ENCODE results near the gene DOCK1.

The DOCK1 gene

GRCh38 chr10:127375461-127375860 lies 470.2 kb downstream of the DOCK1 start:
- in situ Hi-C loops (cut with HindIII; ENCODE audit: low sequenced_read_pairs), result no loop called here
- no peak for DNase-seq (ENCODE audit: low read depth, low spot score)
- no peak overlapping the region for H3K4me3 ChIP-seq (ENCODE audit: low read depth, low read length)
- no peak for TF ChIP-seq CTCF (IDR thresholded peaks at IDR 0.05; ENCODE audit: low read depth, low read length)

- in situ Hi-C loops (cut with HindIII; ENCODE audit: low sequenced_read_pairs), result no loop called here
- no peak for DNase-seq (ENCODE audit: low read depth, low spot score)
- no peak overlapping the region for H3K4me3 ChIP-seq (ENCODE audit: low read depth, low read length)
- TF ChIP-seq CTCF (IDR thresholded peaks at IDR 0.05; ENCODE audit: low read depth, low read length), result no peak
These were observed 470.8 kb downstream of the DOCK1 start for GRCh38 chr10:127376071-127376470.

GRCh38 chr10:127378628-127379027 lies 473.4 kb downstream of the DOCK1 start:
- no peak overlapping the region for H3K4me3 ChIP-seq (ENCODE audit: low read depth, low read length)
- in situ Hi-C loops (cut with HindIII; ENCODE audit: low sequenced_read_pairs), result no loop called here
- no peak for TF ChIP-seq CTCF (IDR thresholded peaks at IDR 0.05; ENCODE audit: low read depth, low read length)
- DNase-seq (ENCODE audit: low read depth, low spot score), result no peak

- in situ Hi-C loops (cut with HindIII; ENCODE audit: low sequenced_read_pairs), result no loop called here
- DNase-seq (ENCODE audit: low read depth, low spot score), result no peak
- no peak for TF ChIP-seq CTCF (IDR thresholded peaks at IDR 0.05; ENCODE audit: low read depth, low read length)
- H3K4me3 ChIP-seq (ENCODE audit: low read depth, low read length), result no peak overlapping the region
These were observed 479.3 kb downstream of the DOCK1 start for GRCh38 chr10:127384532-127384931.

GRCh38 chr10:127385066-127385465 lies 479.8 kb downstream of the DOCK1 start:
- in situ Hi-C loops (cut with HindIII; ENCODE audit: low sequenced_read_pairs), result no loop called here
- DNase-seq (ENCODE audit: low read depth, low spot score), result no peak
- no peak overlapping the region for H3K4me3 ChIP-seq (ENCODE audit: low read depth, low read length)
- no peak for TF ChIP-seq CTCF (IDR thresholded peaks at IDR 0.05; ENCODE audit: low read depth, low read length)

- no peak for TF ChIP-seq CTCF (IDR thresholded peaks at IDR 0.05; ENCODE audit: low read depth, low read length)
- DNase-seq (ENCODE audit: low read depth, low spot score), result no peak
- in situ Hi-C loops (cut with HindIII; ENCODE audit: low sequenced_read_pairs), result no loop called here
- no peak overlapping the region for H3K4me3 ChIP-seq (ENCODE audit: low read depth, low read length)
These were observed 481.5 kb downstream of the DOCK1 start for GRCh38 chr10:127386606-127387327.
